Left renal cortex interstitium (tissue), 4 donors: Measurements from ENCODE around the gene CALHM2. TPM values are rescaled to one million over a fixed set of nuclear protein-coding genes. Genes with fewer than 3 reads are reported as not detected.

ENCODE experiments used
- DNase-seq, 4 donors: peaks; one replicate each; pipeline ENCODE4 v3.0.0-alpha.2; 2013; ENCODE audit warnings: low read depth in 4 of 4, low spot score in 2 of 4, missing footprints in 1 of 4
- polyA plus RNA-seq, 4 donors: library from polyadenylated mRNA; unstranded; fragments of 120-200 nt; gene quantifications; one replicate each; pipeline ENCODE4 v1.2.1, GENCODE V29; 2013; ENCODE audit not compliant: insufficient read length in 4 of 4

The CALHM2 gene
- polyA plus RNA-seq, 4 donors, result 11.2 to 16.0 (median 15.0) TPM

DNA sequence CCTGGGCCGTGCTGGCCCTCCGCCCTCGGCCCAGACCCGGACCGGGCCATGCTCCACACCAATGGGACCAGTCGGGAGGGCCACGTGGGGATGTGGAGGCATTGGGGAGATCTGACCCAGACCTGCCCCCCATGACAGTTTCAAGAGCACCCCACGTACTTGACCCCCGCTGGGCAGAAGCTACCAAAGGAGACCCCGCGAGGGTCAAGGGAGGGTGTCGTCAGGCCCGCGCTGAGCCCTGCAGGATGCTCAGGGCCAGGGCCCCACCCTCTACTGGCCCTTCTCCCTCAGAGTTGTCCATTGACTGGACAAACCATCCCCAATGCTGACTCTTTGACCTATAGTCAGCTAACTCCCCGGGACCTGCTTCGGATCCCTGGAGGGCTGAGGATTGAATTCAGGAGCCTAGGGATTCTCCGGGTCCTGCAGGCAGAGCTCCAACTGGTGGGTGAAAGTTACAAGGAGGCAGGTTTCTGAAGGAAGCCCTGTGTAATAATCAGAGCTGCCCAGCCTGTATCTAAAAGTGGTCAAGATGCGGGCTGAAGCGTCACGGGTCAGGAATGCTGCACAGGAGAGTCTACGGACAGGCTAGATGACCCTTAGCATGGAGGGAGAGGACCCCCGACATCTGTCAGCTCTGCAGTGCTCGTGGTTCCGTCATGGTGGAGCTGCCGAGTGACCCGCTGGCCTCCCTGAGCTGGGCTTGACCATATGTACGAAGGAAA lies 498 bp upstream of the CALHM2 start:
- DNase-seq, result no peak

DNA sequence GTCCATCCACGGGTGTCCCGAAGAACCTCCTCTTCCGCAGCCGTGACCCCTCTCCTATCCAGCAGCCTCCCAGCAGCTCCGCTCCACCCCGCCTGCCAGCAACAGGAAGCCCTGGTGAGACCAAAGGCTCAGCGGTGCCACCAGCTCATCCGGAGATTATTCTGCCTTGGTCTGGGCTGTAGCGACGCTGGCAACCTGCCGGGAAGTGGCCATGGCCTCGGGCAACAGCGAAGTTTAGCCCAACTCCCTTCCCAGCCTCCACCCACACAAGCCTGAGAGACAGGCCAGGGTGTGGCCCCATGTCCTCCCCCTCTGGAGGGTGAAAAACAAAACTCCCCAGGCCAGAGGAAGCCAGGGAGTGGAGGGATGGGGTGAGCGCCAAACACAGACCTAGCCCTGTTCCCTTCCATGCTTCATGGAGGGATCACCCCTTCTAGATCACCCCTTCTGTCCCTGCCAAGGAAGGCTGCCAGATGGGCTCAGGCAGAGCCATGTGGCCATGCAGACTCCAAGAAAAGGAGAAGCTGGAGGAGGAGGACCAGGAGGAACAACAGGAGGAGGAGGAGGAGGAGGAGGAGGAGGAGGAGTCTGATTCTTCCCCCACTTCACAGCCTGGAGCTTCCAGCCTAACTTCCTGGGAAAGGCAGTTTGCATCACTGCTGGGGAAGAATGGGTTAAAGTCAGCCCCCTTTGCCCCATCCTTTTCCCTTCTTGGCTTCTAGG lies 918 bp downstream of the CALHM2 start:
- no peak for DNase-seq

DNA sequence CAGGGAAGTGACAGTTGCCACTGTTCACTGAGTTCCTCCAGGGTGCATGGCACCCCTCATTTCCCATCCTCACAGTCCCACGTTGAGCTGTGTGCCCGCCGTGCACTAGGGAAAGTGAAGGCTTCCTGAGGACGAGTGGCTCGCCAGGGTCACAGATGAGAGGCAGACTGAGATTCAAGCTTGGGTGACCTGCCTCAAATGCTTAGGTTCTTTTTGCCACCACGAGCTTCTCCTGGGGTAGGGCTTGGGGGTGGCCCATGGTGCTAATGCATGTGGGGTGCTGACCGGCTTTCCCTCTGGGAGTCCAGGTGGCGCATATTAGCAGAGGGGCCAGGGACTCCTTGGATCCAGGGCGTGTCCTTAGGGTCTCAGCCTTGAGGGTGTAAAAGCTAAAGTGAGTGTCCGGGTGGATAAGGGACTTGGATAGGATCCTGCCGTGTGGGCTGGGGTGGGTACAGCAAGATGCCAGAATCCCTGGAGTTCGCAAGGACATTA lies 1.9 kb downstream of the CALHM2 start:
- no peak for DNase-seq

DNA sequence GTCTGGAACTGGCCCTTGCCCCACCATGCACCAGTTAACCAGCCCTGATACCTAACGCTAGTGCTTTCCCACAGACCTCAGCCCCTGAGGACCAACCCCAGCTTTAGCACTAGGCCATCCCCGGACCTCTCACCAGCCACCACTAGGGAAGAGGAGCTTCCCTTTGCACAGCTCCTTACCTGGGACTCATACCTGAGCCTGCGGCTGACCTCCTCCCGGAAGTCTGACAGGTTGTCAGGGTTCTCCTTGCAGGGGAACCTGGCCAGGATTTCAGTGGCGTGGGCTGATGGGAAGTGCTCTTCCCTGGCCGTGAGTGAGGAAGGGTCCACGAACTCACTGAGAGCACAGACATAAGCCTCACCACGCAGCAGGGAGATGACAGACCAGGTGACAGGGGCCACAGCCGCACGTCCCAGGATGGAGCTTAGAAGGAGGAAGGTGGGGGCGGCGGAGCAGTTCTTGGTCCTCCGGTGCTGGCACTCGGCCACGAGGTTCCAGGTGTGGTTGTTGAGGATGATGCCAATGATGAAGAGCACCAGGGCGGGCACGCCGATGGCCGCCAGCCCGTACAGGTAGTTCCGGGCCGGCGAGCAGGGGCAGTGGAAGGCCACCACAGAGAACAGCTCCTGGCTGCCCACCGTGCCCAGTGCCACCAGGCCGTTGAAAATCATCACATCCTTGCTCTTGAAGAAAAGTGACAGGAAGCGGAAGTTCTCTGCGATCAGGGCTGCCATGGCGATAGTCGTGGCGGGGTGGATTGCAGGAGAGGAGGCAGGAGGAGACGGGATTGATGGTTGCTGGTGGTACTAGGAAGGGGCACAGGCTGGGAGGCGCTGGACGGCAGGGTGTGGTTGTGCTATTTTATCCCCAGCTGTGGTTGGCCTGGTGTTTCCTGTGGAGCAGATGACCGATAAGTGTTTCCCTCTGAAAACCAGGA lies 2.7 kb downstream of the CALHM2 start:
- no peak for DNase-seq

DNA sequence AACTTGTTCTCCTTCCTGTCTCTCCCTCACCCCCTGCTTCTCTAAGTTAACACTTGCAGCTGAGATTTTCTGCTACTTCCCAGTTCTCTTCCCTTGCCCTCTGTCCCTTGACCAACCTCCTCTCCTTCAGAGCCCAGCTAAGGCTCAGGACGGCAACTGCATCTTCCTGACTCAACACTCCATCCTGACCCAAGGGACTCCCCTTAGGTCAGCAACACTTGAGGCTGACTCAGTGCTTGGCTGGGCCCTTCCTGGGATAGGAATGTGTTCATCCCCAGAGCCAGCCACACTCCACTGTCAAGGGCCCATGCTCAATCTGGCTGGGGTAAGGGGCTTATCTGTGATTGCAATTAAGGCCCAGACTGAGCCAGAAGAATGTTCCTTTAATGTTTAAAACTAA lies 3.4 kb downstream of the CALHM2 start:
- no peak for DNase-seq

DNA sequence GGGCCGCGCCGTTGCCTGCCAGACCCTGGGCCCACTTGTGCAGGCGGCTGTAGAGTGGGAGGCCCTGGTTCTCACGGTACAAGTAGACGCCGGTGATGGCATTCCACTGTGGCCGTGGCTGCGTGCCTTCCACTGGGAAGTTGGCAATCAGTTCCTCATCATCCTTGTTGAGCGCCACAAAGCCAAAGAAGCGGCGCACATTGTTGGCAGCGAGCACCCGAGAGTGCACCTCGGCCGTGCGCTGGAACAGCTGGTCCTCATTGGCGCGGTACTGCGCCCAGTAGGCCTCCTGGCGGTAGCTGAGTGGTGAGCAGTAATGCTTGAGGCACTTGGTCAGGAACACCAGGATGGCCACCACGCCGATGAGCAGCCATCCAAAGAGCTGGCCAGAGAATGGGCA lies 5.0 kb downstream of the CALHM2 start:
- DNase-seq, result no peak

DNA sequence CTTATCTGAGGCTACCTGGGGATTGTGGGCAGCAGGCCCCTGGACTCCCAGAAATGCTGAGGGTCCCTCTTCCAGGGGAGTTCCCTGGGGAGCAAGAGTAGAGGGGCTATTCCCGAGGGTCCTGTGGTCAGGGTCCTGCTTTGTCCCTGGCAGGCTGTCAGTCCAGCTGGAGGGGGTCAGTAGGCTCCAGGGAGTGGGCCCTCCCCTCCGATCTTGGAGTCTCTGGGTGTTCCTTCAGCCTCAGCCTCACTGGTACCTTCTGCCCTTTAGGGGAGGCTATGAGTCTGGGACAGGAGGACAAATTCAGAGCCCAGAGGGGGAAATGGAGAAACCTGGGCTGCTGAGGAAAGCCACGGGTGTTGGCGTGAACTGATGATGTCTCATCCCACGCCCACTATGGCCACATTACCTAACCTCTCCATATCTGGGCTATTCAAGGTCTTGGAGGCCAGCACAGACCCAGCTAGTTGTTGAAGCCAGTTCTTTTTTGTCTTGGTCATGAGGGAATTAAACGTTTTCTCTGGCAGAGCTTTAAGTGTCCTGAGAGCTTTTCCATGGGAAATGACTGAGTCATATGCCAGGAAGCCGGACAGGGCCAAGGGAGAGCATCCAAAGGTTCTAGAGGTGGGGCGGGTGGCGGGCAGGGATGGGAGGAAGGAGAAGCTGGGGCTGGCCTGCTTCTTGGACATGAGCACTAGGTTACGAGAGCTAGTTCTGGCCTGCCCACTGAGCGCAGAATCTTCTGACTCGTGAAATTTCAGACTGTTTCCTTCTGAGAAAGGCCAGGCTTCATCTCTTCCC lies 6.2 kb downstream of the CALHM2 start:
- no peak for DNase-seq

DNA sequence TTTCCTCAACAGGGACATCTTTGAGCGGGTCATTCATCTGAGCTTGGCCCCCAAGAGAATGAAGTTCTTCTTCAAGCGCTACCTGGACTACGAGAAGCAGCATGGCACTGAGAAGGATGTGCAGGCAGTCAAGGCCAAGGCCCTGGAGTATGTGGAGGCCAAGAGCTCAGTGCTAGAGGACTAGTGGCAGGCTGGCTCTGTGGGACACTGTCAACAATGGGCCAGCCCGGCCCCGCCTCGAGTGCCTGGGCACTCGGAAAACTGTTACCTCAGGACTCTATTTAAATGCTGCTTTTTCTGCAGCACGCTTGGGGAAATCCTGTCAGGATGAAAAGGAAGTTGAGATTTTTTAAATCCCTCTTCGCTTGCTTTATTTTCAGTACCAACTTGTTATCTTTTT lies 6.8 kb downstream of the CALHM2 start:
- no peak for DNase-seq

DNA sequence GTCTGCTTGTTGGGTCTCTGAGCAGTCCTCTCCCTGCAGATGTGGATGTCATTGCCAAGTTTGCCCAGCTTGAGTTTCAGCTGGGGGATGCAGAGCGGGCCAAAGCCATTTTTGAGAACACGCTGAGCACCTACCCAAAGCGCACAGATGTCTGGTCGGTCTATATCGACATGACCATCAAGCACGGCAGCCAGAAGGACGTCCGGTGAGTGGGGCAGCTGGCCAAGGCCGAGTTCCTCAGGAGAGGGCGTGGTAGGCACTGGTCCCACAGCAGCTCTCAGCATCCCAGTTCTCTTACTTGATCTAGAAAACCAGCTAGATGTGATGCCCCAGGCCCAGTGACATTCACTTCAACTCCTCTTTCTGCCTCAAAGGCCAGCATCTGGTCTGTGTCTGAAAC lies 7.7 kb downstream of the CALHM2 start:
- DNase-seq, result no peak

DNA sequence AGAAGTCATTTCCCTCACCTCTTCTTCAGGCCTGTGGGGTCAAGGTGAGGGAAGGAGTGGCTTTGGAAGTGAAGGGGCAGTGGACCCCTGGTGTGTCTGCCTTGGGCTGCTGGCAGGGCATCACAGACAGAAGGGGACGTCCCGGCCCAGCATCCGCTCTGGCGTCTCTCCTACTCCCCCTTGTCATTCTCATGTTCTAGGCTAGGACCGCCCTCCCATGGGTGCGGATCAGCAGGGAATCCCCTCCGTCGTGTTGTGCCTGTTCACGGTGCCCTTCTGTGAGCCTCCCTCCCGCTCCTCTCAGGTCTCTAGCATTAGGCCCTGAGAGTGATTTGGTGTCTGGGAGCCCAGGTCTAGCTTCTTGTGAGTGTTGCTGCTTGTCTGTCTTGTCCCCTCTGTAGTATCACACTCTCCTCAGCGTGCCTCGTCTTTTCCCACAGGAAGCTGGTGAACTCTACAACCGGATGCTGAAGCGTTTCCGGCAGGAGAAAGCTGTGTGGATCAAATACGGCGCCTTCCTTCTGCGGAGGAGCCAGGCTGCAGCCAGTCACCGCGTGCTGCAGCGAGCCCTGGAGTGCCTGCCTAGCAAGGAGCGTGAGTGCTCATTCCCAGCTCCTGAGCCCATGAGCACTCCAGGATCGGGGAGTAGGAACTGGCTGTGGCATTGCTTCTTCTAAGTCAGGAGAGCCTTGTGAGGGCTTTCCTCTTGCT lies 8.5 kb downstream of the CALHM2 start:
- DNase-seq, result no peak

DNA sequence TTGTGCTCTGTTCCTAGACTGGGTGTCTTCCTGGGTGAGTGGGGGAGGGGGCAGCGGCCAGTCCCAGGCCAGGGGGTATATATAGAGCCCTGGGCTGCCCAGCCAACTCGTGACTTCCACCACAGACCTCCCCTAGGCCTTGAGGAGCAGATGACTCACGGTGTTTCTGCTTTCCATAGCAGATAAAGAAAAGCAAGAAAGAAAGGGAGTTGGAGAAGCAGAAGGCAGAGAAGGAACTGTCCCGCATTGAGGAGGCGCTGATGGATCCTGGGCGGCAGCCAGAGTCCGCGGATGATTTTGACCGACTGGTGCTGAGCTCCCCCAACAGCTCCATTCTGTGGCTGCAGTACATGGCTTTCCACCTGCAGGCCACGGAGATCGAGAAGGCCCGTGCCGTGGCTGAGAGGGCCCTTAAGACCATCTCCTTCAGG lies 10.1 kb downstream of the CALHM2 start:
- DNase-seq, result no peak

DNA sequence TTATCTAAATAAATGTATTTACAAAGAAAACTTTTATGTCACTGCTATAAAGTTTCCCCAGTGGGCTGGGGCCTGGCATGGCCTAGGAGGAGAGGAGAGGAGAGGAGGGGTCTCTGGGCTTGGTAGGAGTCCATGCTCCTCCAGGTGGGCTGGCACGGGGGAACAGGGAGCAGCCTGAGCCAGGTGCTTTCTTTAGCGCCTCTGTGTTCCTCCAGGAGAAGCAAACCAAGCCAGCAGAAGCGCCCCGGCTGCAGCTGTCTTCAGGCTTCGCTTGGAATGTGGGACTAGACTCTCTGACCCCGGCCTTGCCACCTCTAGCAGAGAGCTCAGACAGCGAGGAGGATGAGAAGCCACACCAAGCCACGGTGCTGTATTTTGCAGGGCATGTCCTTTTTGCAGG lies 10.6 kb downstream of the CALHM2 start:
- DNase-seq, result no peak

DNA sequence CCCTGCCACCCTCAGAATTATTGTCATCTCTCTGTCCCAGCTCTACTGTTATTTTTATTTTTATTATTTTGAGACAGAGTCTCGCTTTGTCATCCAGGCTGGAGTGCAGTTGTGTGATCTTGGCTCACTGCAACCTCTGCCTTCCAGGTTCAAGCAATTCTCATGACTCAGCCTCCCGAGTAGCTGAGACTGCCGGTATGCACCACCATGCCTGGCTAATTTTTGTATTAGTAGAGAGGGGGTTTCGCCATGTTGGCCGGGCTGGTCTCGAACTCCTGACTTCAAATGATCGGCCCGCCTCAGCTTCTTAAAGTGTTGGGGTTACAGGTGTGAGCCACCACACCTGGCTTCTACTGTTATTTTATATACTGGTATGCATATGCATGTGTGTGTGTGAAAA lies 11.0 kb downstream of the CALHM2 start:
- no peak for DNase-seq

DNA sequence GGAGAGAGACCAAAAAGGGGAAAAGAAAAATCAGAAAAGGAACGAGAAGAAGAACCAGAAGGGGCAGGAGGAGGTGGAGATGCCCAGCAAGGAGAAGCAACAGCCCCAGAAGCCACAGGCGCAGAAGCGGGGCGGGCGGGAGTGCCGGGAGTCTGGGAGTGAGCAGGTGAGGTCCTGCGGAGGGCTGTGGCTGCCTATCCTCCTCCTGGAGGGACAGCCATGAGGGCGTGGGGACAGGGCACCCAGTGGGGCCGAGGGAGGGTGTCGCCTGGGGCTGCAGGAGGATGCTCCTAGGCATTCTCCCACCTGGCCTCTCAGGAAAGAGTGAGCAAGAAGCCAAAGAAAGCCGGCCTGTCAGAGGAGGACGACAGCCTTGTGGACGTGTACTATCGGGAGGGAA lies 11.8 kb downstream of the CALHM2 start:
- DNase-seq, result no peak

DNA sequence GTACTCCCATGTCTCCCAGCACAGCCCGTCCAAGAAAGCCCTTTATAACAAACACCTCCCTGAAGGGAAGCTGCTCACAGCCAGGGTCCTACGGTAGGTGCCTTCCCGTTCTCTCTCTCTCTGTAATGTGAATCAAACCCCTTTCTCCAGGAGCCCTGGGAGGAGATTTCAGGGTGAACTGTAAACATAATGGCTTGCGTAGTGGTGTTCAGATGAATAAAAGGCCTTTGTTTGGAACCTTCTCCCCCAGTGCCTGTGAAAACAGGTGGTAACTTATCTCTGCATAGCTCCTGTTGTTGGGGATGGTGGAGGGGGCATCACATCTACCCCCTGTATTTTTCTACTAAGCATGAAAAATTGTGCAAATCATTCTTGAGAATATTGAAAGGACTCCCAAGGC lies 12.4 kb downstream of the CALHM2 start:
- DNase-seq, result no peak

DNA sequence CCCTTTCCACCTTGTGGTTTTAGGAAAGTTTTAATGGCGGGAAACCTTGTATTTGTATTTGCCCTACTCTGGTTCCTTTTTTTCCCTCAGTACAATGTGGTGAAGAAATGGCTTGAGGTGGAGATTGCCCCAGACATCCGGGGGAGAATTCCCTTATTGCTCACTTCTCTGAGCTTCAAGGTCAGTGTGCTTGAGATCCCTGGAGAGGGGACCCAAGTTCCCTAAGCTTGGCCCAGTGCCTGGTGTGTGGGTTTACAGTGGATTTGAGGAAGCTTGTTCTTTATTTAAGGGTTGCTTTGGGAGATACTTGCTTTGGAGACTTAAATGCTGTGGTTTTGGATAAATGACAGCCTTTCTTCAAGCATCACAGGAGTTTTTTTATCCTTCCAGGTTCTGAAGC lies 18.3 kb downstream of the CALHM2 start:
- no peak for DNase-seq

DNA sequence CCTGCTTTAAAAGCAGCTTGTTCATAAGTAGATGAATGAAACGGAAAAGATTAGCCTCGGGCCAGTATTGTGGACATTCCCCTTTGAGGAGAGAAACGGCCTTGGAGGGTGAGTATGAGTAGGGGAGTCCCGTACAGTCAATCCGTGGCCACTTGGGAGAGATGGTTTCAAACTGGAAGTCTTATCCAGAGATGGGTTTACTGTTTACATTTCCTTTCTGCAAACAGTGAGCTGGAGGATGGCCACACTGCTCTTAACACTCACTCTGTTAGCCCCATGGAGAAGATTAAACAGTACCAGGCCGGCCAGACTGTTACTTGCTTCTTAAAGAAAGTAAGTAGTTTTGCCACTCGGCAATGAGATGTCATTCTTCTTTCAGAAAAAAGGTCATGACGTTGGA lies 20.3 kb downstream of the CALHM2 start:
- no peak for DNase-seq

DNA sequence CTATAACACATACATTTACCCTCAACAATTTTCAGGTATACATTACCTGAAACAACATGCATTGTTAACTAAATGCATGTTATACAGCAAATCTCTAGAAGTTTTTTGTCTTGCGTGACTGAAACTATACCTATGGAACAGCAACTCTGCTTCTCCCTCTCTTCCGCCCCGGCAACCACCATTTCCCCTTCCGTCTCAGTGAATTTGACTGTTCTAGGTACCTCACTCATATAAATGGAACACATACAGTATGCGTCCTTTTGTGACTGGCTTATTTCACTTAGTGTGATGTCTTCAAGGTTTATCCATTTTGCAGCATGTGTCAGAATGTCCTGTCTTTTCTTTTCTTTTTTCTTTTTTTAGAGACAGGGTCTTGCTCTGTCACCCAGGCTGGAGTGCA lies 22.5 kb downstream of the CALHM2 start:
- no peak for DNase-seq

DNA sequence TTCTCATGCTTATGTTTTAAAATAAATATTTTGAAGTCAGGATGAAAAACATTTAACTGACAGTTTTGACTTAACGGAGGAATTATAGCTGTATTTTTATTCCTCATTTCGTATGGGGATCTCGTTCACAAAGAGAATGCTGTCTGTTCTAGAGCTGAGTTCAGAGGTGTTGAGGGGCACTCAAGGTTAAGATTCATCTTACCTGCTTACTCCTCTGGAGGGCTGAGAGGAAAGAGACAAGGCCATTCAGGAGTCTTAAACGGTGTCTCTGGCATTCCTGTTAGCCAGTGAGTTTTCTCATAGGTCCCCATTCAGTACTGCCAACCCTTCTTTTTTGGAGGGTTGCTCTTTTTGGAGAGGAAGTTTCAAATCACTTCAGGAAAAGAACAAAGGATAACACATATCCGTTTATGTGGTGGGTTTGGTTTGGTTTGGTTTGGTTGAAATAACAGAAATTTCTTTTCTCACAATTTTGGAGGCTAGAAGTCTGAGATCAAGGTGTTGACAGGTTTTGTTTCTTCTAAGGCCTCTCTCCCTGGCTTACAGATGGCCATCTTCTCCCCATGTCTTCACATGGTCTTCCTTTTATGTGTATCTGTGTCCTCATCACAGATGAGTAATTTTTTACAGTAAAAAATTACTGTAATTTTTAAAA lies 23.1 kb downstream of the CALHM2 start:
- DNase-seq, result no peak
